GM12892 (cell line): ENCODE results near the gene RNF145.

Experiments used
- POLR2A ChIP-seq: IDR thresholded peaks from 2 replicates; pipeline ENCODE4 v1.6.1; 2011; ENCODE audit warnings: low read depth, low read length, control low read depth
- POLR2AphosphoS5 ChIP-seq: IDR thresholded peaks from 2 replicates; pipeline ENCODE4 v1.6.1; 2011; ENCODE audit warnings: low read depth, low read length, control low read depth
- TAF1 ChIP-seq: IDR thresholded peaks from 2 replicates; pipeline ENCODE4 v1.6.1; 2011; ENCODE audit warnings: low read depth, mild to moderate bottlenecking, control low read depth, low read length, borderline replicate concordance

GRCh38 chr5:159147976-159148375 lies 61.4 kb downstream of the RNF145 start:
- no peak for TF ChIP-seq POLR2A
- TF ChIP-seq POLR2AphosphoS5, result no peak
- no peak for TF ChIP-seq TAF1
